HG02759 (cell line): Measurements from ENCODE around the gene NSUN6.
"Not testable (repeated sequence)": the region's sequence is repeated elsewhere in the genome, so short reads cannot be mapped to it uniquely, and the experiment has no call there.

Source experiments
- ATAC-seq: cut with Tn5 transposase; IDR thresholded peaks from one replicate; pipeline ENCODE4 v1.9.1; 2021; ENCODE audit warnings: mild to moderate bottlenecking, moderate library complexity; ENCODE audit not compliant: unreplicated experiment

The NSUN6 gene

GRCh38 chr10:18611168-18611567, 40.2 kb downstream of the NSUN6 start:
- no peak for ATAC-seq

- ATAC-seq, result no peak
Observed at GRCh38 chr10:18610517-18610916, 40.9 kb downstream of the NSUN6 start.

GRCh38 chr10:18608596-18608995, 42.8 kb downstream of the NSUN6 start:
- no peak for ATAC-seq

GRCh38 chr10:18607503-18608378, 43.6 kb downstream of the NSUN6 start:
- no peak for ATAC-seq

- ATAC-seq, result no peak
Observed at GRCh38 chr10:18606051-18606695, 45.2 kb downstream of the NSUN6 start.

- ATAC-seq, result no peak
Observed at GRCh38 chr10:18601321-18601720, 50.1 kb downstream of the NSUN6 start.

GRCh38 chr10:18599392-18599791, 52.0 kb downstream of the NSUN6 start:
- ATAC-seq, result no peak

GRCh38 chr10:18594574-18595156, 56.7 kb downstream of the NSUN6 start:
- no peak for ATAC-seq

GRCh38 chr10:18591141-18591540, 60.2 kb downstream of the NSUN6 start:
- ATAC-seq, result not testable (repeated sequence)

- not testable (repeated sequence) for ATAC-seq
Observed at GRCh38 chr10:18586637-18587036, 64.8 kb downstream of the NSUN6 start.

- ATAC-seq, result no peak
Observed at GRCh38 chr10:18583575-18584270, 67.7 kb downstream of the NSUN6 start.

GRCh38 chr10:18582803-18583202, 68.6 kb downstream of the NSUN6 start:
- ATAC-seq, result peak; percentile 53

GRCh38 chr10:18577823-18578685, 73.3 kb downstream of the NSUN6 start:
- ATAC-seq, result no peak

GRCh38 chr10:18576586-18576985, 74.8 kb downstream of the NSUN6 start:
- no peak for ATAC-seq

- ATAC-seq, result no peak
Observed at GRCh38 chr10:18572959-18573561, 78.3 kb downstream of the NSUN6 start.

GRCh38 chr10:18571780-18572179, 79.6 kb downstream of the NSUN6 start:
- no peak for ATAC-seq

GRCh38 chr10:18571076-18571475, 80.3 kb downstream of the NSUN6 start:
- no peak for ATAC-seq

- not testable (repeated sequence) for ATAC-seq
Observed at GRCh38 chr10:18570386-18570785, 81.0 kb downstream of the NSUN6 start.

- ATAC-seq, result no peak
Observed at GRCh38 chr10:18567343-18567856, 84.0 kb downstream of the NSUN6 start.

GRCh38 chr10:18566177-18566576, 85.2 kb downstream of the NSUN6 start:
- ATAC-seq, result no peak
